Stimulated activated CD4-positive, alpha-beta T cell treated with anti-CD3 and anti-CD28 coated beads, Interleukin-1b, Interleukin-23, amount 100 ng/mL, for 48 hours (primary cell): ENCODE measurements around the gene RSPH6A.

Experiments used
- DNase-seq: peaks from one replicate; pipeline ENCODE4 v3.0.0-alpha.2; 2020

RSPH6A gene

GRCh38 chr19:45779231-45780145 lies 35.6 kb downstream of the RSPH6A start:
- peak; percentile 95 for DNase-seq

- no peak for DNase-seq
Observed at GRCh38 chr19:45778010-45778661, 37.0 kb downstream of the RSPH6A start.

- DNase-seq = no peak
Observed at GRCh38 chr19:45777395-45777961, 37.6 kb downstream of the RSPH6A start.

GRCh38 chr19:45774765-45775164 lies 40.3 kb downstream of the RSPH6A start:
- no peak for DNase-seq

GRCh38 chr19:45773384-45773783 lies 41.7 kb downstream of the RSPH6A start:
- DNase-seq = no peak

GRCh38 chr19:45772912-45773311 lies 42.2 kb downstream of the RSPH6A start:
- DNase-seq = no peak

- DNase-seq = no peak
Observed at GRCh38 chr19:45772130-45772840, 42.8 kb downstream of the RSPH6A start.

- DNase-seq = no peak
Observed at GRCh38 chr19:45771311-45771933, 43.7 kb downstream of the RSPH6A start.

GRCh38 chr19:45770192-45771101 lies 44.7 kb downstream of the RSPH6A start:
- peak; percentile 90 for DNase-seq

- peak; percentile 55 for DNase-seq
Observed at GRCh38 chr19:45769821-45770191, 45.3 kb downstream of the RSPH6A start.

- peak; percentile 97 for DNase-seq
Observed at GRCh38 chr19:45768984-45769782, 45.9 kb downstream of the RSPH6A start, which contains the start of gene SIX5. Gene SIX5, minus strand, starts transcription at chr19:45769252. Its CDS starts 408 bp downstream, at chr19:45768844.

- DNase-seq = peak; percentile 50
Observed at GRCh38 chr19:45768655-45768983, 46.5 kb downstream of the RSPH6A start.

GRCh38 chr19:45767881-45768654 lies 47.0 kb downstream of the RSPH6A start:
- DNase-seq = no peak

GRCh38 chr19:45767410-45767880 lies 47.7 kb downstream of the RSPH6A start:
- no peak for DNase-seq

- DNase-seq = no peak
Observed at GRCh38 chr19:45766869-45767346, 48.2 kb downstream of the RSPH6A start.

- no peak for DNase-seq
Observed at GRCh38 chr19:45766296-45766868, 48.7 kb downstream of the RSPH6A start.

GRCh38 chr19:45765702-45766295 lies 49.3 kb downstream of the RSPH6A start:
- DNase-seq = no peak

GRCh38 chr19:45764945-45765701 lies 50.0 kb downstream of the RSPH6A start:
- no peak for DNase-seq
